ENCODE measurements around the gene PPT1.

GRCh38 chr1:40050863-40051262 lies 46.2 kb downstream of the PPT1 start:
- TF ChIP-seq CTCF (optimal IDR thresholded peaks at IDR 0.05 in 1 of 3, IDR thresholded peaks at IDR 0.05 in 1 of 3, conservative IDR thresholded peaks at IDR 0.05 in 1 of 3; ENCODE audit: extremely low read depth in 1 of 3, insufficient read depth in 2 of 3, low read length in 3 of 3) = no peak
- TF ChIP-seq EZH2 (IDR thresholded peaks at IDR 0.05; ENCODE audit: low read length) = no peak

Measured in keratinocyte (primary cell).